PC-3 (cell line): ENCODE measurements around the gene RASSF4.

Source experiments
- CTCF ChIP-seq: fragments of 300-600 bp; sonication (generic); conservative IDR thresholded peaks from 2 replicates; pipeline ENCODE4 v1.5.1; 2017; ENCODE audit warnings: antibody characterized with exemption, low read depth, mild to moderate bottlenecking, low read length
- EZH2 ChIP-seq: fragments of 300-600 bp; sonication (generic); IDR thresholded peaks from one replicate; pipeline ENCODE4 v1.6.1; 2017; ENCODE audit warnings: antibody characterized with exemption, mild to moderate bottlenecking, low read length; ENCODE audit not compliant: unreplicated experiment
- EZH2phosphoT487 ChIP-seq: fragments of 300-600 bp; sonication (generic); IDR thresholded peaks from 2 replicates; pipeline ENCODE4 v1.6.1; 2018; ENCODE audit warnings: mild to moderate bottlenecking, antibody characterized with exemption, low read length, borderline replicate concordance

GRCh38 chr10:44980309-44981171, 20.9 kb downstream of the RASSF4 start:
- TF ChIP-seq CTCF (no peak), EZH2 (no peak), EZH2phosphoT487 (no peak)
